Endothelial cell of umbilical vein (primary cell): ENCODE measurements around the gene SSPN. TPM values are rescaled to one million over a fixed set of nuclear protein-coding genes. Genes with fewer than 3 reads are reported as not detected.

ENCODE experiments used
- BruUV-seq: library from RNA; stranded (reverse); fragments of 400-500 nt; replicated peaks from 2 replicates; lab custom pipeline; 2021; lab: Mats Ljungman, UMichigan
- CTCF ChIA-PET: fragments of 300-600, 350-600 bp; sonication (Branson Sonifier 250); formaldehyde crosslinking; loops from one replicate; lab custom pipeline; 2021; ENCODE audit warnings: antibody characterized with exemption, inconsistent platforms; lab: Charles Lee
- POLR2A ChIA-PET: fragments of 300-600, 350-600 bp; sonication (Branson Sonifier 250); formaldehyde crosslinking; loops from one replicate; lab custom pipeline; 2021; ENCODE audit warnings: antibody characterized with exemption, inconsistent platforms; lab: Charles Lee
- DNase-seq: peaks from one replicate; pipeline ENCODE4 v3.0.0-alpha.2; 2011; ENCODE audit warnings: low read depth, low spot score
- FAIRE-seq: peaks from 2 replicates; lab custom pipeline; 2011; peaks lifted over from hg19 to GRCh38; lab: Jason Lieb, UNC
- H2AFZ ChIP-seq: 2 replicates; pipeline ENCODE4 v1.6.0; 2012; ENCODE audit warnings: low read depth, low read length, control low read depth, inconsistent platforms
- H3K27ac ChIP-seq: 2 replicates; pipeline ENCODE4 v1.5.1; 2011; ENCODE audit warnings: low read depth, mild to moderate bottlenecking, control low read depth, low read length, moderate library complexity; ENCODE audit not compliant: insufficient read depth
- H3K27me3 ChIP-seq, 2 experiments: 2 replicates each; pipeline versions ENCODE4 v1.6.0 to v1.6.1; 2011; ENCODE audit warnings: low read length in 2 of 2, mixed read lengths in 1 of 2; ENCODE audit not compliant: control insufficient read depth in 2 of 2, insufficient read depth in 2 of 2
- H3K36me3 ChIP-seq, 2 experiments: 2 replicates in 1 of 2; 3 replicates in 1 of 2; pipeline ENCODE4 v1.5.1; 2011; ENCODE audit warnings: low read length in 2 of 2, mild to moderate bottlenecking in 1 of 2, moderate library complexity in 1 of 2; ENCODE audit not compliant: control insufficient read depth in 2 of 2, insufficient read depth in 2 of 2; ENCODE audit errors: extremely low read depth in 1 of 2
- H3K4me1 ChIP-seq: 3 replicates; pipeline ENCODE4 v1.5.1; 2011; ENCODE audit warnings: mild to moderate bottlenecking, low read length; ENCODE audit not compliant: control insufficient read depth, insufficient read depth; ENCODE audit errors: extremely low read depth
- H3K4me2 ChIP-seq: 2 replicates; pipeline ENCODE4 v1.6.1; 2011; ENCODE audit warnings: low read length, control low read depth, mixed read lengths; ENCODE audit not compliant: insufficient read depth
- H3K4me3 ChIP-seq, 3 experiments: fragments of 200-600 bp in 1 of 3; sonication (generic), shearing (Covaris generic) in 1 of 3; replicated peaks in 1 of 3; 2 replicates each; pipeline ENCODE4 v1.5.1; 2011 to 2016; ENCODE audit warnings: control low read depth in 3 of 3, low read length in 3 of 3, mild to moderate bottlenecking in 2 of 3, inconsistent platforms in 1 of 3, low read depth in 1 of 3, moderate library complexity in 1 of 3; ENCODE audit not compliant: insufficient read depth in 1 of 3
- H3K79me2 ChIP-seq: 2 replicates; pipeline ENCODE4 v1.6.0; 2012; ENCODE audit warnings: low read length, inconsistent platforms; ENCODE audit not compliant: control insufficient read depth, insufficient read depth
- H3K9ac ChIP-seq: replicated peaks from 2 replicates; pipeline ENCODE3; 2011; ENCODE audit warnings: low read length, control low read depth; ENCODE audit not compliant: insufficient read depth; ENCODE audit errors: extremely low read depth
- H3K9me1 ChIP-seq: replicated peaks from 3 replicates; pipeline ENCODE4 v1.6.0; 2011; ENCODE audit warnings: mild to moderate bottlenecking, low read length; ENCODE audit not compliant: control insufficient read depth, insufficient read depth; ENCODE audit errors: extremely low read depth
- H3K9me3 ChIP-seq: replicated peaks from 2 replicates; pipeline ENCODE4 v1.5.1; 2012; ENCODE audit warnings: low read length, inconsistent platforms; ENCODE audit not compliant: control insufficient read depth, insufficient read depth
- H4K20me1 ChIP-seq: replicated peaks from 2 replicates; pipeline ENCODE3; 2011; ENCODE audit warnings: mild to moderate bottlenecking, low read length; ENCODE audit not compliant: control insufficient read depth, insufficient read depth; ENCODE audit errors: extremely low read depth
- CTCF ChIP-seq, 2 donors: IDR thresholded peaks; 1 replicate in 1 of 2; 2 replicates in 1 of 2; pipeline ENCODE4 v1.5.1; 2011; ENCODE audit warnings: low read length in 2 of 2, mild to moderate bottlenecking in 2 of 2, moderate library complexity in 2 of 2, control low read depth in 1 of 2, inconsistent platforms in 1 of 2, low read depth in 1 of 2; ENCODE audit not compliant: insufficient read depth in 1 of 2; ENCODE audit errors: extremely low read depth in 1 of 2
- EZH2 ChIP-seq: IDR thresholded peaks from 2 replicates; pipeline ENCODE4 v1.6.1; 2012; ENCODE audit warnings: borderline replicate concordance, low read depth, mild to moderate bottlenecking, moderate library complexity, low read length, inconsistent platforms; ENCODE audit not compliant: severe bottlenecking
- FOS ChIP-seq: IDR thresholded peaks from 2 replicates; pipeline ENCODE4 v1.6.1; 2011; ENCODE audit warnings: mild to moderate bottlenecking, low read length, moderate library complexity, borderline replicate concordance; ENCODE audit not compliant: insufficient read depth
- GATA2 ChIP-seq: IDR thresholded peaks from 2 replicates; pipeline ENCODE4 v1.7.0; 2011; ENCODE audit warnings: low read depth, mild to moderate bottlenecking, moderate library complexity, mixed read lengths, low read length; ENCODE audit not compliant: insufficient read length, insufficient read depth
- JUN ChIP-seq: IDR thresholded peaks from 2 replicates; pipeline ENCODE4 v1.6.1; 2011; ENCODE audit warnings: borderline replicate concordance, low read depth; ENCODE audit not compliant: insufficient read length, insufficient read depth
- MAX ChIP-seq: IDR thresholded peaks from 2 replicates; pipeline ENCODE4 v1.6.1; 2011; ENCODE audit not compliant: insufficient read depth, insufficient read length
- MYC ChIP-seq: IDR thresholded peaks from one replicate; pipeline ENCODE4 v1.6.1; 2011; ENCODE audit warnings: mild to moderate bottlenecking, low read depth, low read length
- POLR2A ChIP-seq: IDR thresholded peaks from 2 replicates; pipeline ENCODE4 v1.6.1; 2012; ENCODE audit warnings: low read depth, mild to moderate bottlenecking, control low read depth, low read length
- POLR2AphosphoS5 ChIP-seq: IDR thresholded peaks from 2 replicates; pipeline ENCODE4 v1.6.1; 2012; ENCODE audit warnings: low read depth, mild to moderate bottlenecking, control low read depth, low read length, moderate library complexity; ENCODE audit not compliant: insufficient read depth
- dilution Hi-C: fragments of 300-500 bp; cut with MboI; formaldehyde crosslinking; loops from one replicate; pipeline ENCODE4 v1.15.0; 2019; ENCODE audit warnings: low sequenced_read_pairs; ENCODE audit not compliant: extremely low pct_ligation_motif_present
- intact Hi-C: fragments of 100-400 bp; cut with micrococcal nuclease; formaldehyde crosslinking; loops from one replicate; pipeline ENCODE4 v1.10.0; 2022
- polyA plus RNA-seq, 4 experiments: library from polyadenylated mRNA; depleted of rRNA in 3 of 4; stranded (reverse) in 3 of 4; unstranded in 1 of 4; fragments of >200 nt; gene quantifications; 2 replicates each; pipeline versions ENCODE4 v1.2.1 to v1.2.3, GENCODE V29; 2011 to 2012; ENCODE audit warnings: missing spikeins in 1 of 4
- total RNA-seq: library from RNA; stranded (reverse); gene quantifications from 2 replicates; pipeline ENCODE4 v1.2.3, GENCODE V29; 2021

Gene SSPN
- total and polyA plus RNA-seq, 2 donors (not counting 3 experiments of a cell fraction or from before 2014, with no cell fraction given) = 1.3 to 2.1 TPM

- Histone ChIP-seq H2AFZ (no peak overlapping the region), H3K4me2 (no peak overlapping the region), H3K27ac (no peak overlapping the region), H3K79me2 (no peaks in the 10 kb centered on the region), H3K4me3 (no peak overlapping the region), H3K9me1 (no peaks in the 10 kb centered on the region), H3K9ac (no peak overlapping the region), H3K4me1 (no peaks in the 10 kb centered on the region), H3K9me3 (no peaks in the 10 kb centered on the region), H3K27me3 (peaks cover 4 to 8% of the 10 kb centered on the region in 2 experiments), H4K20me1 (no peaks in the 10 kb centered on the region), H3K36me3 (no peaks in the 10 kb centered on the region)
- POLR2A ChIA-PET = interaction anchor here (0.6 kb wide), 1 partner anchor 252 kb away, joined by 6 read pairs; no protein-coding TSS in a partner anchor
- CTCF ChIA-PET = interaction anchor here (0.9 to 1.2 kb wide), 2 partner anchors 17 to 23 kb away, joined by 3 read pairs; no protein-coding TSS in a partner anchor
- dilution Hi-C loops = no loop called here
- FAIRE-seq = no peak
- no TSS peak for BruUV-seq
- TF ChIP-seq POLR2A (no peak), GATA2 (no peak), CTCF (IDR thresholded peaks at IDR 0.05; ENCODE audit: extremely low read depth in 1 of 2, insufficient read depth in 1 of 2, low read depth in 1 of 2, low read length in 2 of 2) (no peak), MYC (no peak), MAX (no peak), JUN (no peak), EZH2 (no peak), FOS (no peak), POLR2AphosphoS5 (no peak)
- intact Hi-C loops = no loop called here
- DNase-seq = no peak
Measured at GRCh38 chr12:26245175-26245942, 50.0 kb downstream of the SSPN start.
